Right lobe of liver (tissue), 6 donors: ENCODE results near the gene SIRT1. TPM values are rescaled to one million over a fixed set of nuclear protein-coding genes. Genes with fewer than 3 reads are reported as not detected.
"Not testable (repeated sequence)": the region's sequence is repeated elsewhere in the genome, so short reads cannot be mapped to it uniquely, and the experiment has no call there.

ENCODE experiments used
- ATAC-seq, 4 donors: fragments of 200-7000 bp; cut with Tn5 transposase; one replicate each; pipeline ENCODE4 v1.9.1; 2020; ENCODE audit warnings: mild to moderate bottlenecking in 4 of 4, moderate library complexity in 4 of 4
- DNase-seq, 3 donors: peaks; one replicate each; pipeline ENCODE4 v3.0.0-alpha.2; 2020
- H3K27ac ChIP-seq, 3 donors: fragments of 200-600 bp; one replicate each; pipeline ENCODE4 v1.8.0; 2022
- H3K27me3 ChIP-seq, 2 donors: fragments of 200-600 bp; one replicate each; pipeline ENCODE4 v1.8.0; 2022
- H3K36me3 ChIP-seq, 4 donors: fragments of 200-600 bp; sonication (generic) in 1 of 4; one replicate each; pipeline versions ENCODE4 v1.5.1 to v1.8.0; 2017 to 2022; ENCODE audit warnings: control low read depth in 1 of 4
- H3K4me1 ChIP-seq, 4 donors: fragments of 200-600 bp; sonication (generic) in 1 of 4; one replicate each; pipeline versions ENCODE4 v1.5.1 to v1.8.0; 2017 to 2022; ENCODE audit warnings: control low read depth in 1 of 4
- H3K4me3 ChIP-seq, 3 donors: fragments of 200-600 bp; one replicate each; pipeline ENCODE4 v1.8.0; 2022
- H3K9me3 ChIP-seq, 4 donors: fragments of 200-600 bp; sonication (generic) in 1 of 4; one replicate each; pipeline versions ENCODE4 v1.5.1 to v1.8.0; 2017 to 2022; ENCODE audit warnings: control low read depth in 1 of 4
- POLR2A ChIP-seq: fragments of 450-650 bp; IDR thresholded peaks from one replicate; pipeline ENCODE4 v1.6.1; 2017; ENCODE audit warnings: antibody characterized with exemption, mild to moderate bottlenecking
- WGBS: methylation state at CpG from one replicate; pipeline ENCODE4 v1.1.6; 2018; ENCODE audit warnings: low coverage, low lambda C conversion rate; ENCODE audit not compliant: insufficient coverage; ENCODE audit errors: missing lambda C conversion rate; 5-methylcytosine and 5-hydroxymethylcytosine counted together
- intact Hi-C, 2 donors: fragments of 100-400 bp; cut with DNase I; formaldehyde crosslinking; loops; one replicate each; pipeline versions ENCODE4 v1.11.2 to v1.14.1; 2022
- long read RNA-seq: library from polyadenylated mRNA; unstranded; transcript quantifications from one replicate; pipeline ENCODE4 v2.0.0, GENCODE V29; 2019
- total RNA-seq, 6 experiments: library from RNA; depleted of rRNA in 2 of 6; stranded (reverse); fragments of >200 nt in 2 of 6; fragmentation: NEBNext Ultra II Directional in 3 of 6; extraction: Animal tissue kit (Norgen Biotek cat#: 25700) in 3 of 6; gene quantifications; one replicate each; pipeline versions ENCODE4 v1.1.0 to v1.2.4, GENCODE V29; 2016 to 2023
- TF ChIP-seq, protein P1 (sequence below), 4 donors: fragments of 200-600 bp in 3 of 4; fragments of 450-650 bp in 1 of 4; IDR thresholded peaks; one replicate each; pipeline versions ENCODE4 v1.5.1 to v1.8.0; 2016 to 2022; ENCODE audit warnings: antibody characterized with exemption in 4 of 4, mild to moderate bottlenecking in 2 of 4
- donor health status: DM: no; HTN: yes; CAD: no.
- donor health status: DM: no; HTN: no; CAD: no.
- donor health status: DM: no; HTN: no; CAD: no.
- donor health status: DM: no; HTN: yes; CAD: no.
- donor health status: DM: no; HTN: yes; CAD: no.

SIRT1 gene
- total RNA-seq, result 10 to 100 TPM in 1 of 6 experiments, 1 to 10 TPM in 5; 4.4 to 11.5 (median 6.7) TPM
- long read RNA-seq, partial matches to known transcripts, result 0 of 1 reads
- long read RNA-seq, other reads (novel, unspliced or antisense), result 1 of 1 reads

- intact Hi-C loops, result no loop called here
- peak; percentile 89 to 95 (median 94) for ATAC-seq
Measured at GRCh38 chr10:67884313-67884841, at the start of gene SIRT1. SIRT1 (plus strand) TSS chr10:67884656; CDS start chr10:67884722, 66 bp downstream.

GRCh38 chr10:67835541-67836394 lies 48.7 kb upstream of the SIRT1 start:
- H3K27me3 ChIP-seq, DNase-seq, intact Hi-C loops, H3K9me3 ChIP-seq, H3K36me3 ChIP-seq, H3K27ac ChIP-seq, ATAC-seq: not testable (repeated sequence)
- H3K4me1 ChIP-seq, result peaks cover 0 to 12% (median 0%) of the 10 kb centered on the region in 4 donors
- WGBS, result 36% methylated on average over 6 of the region's 6 CpGs
- H3K4me3 ChIP-seq, result peak overlapping the region in 1 of 3 donors; percentile 51

More at GRCh38 chr10:67884313-67884841, at the start of gene SIRT1:
- Histone ChIP-seq H3K4me3 (peak within 1 kb of the TSS; percentile 76 to 84 (median 79)), H3K36me3 (peaks cover 0 to 26% (median 0%) of the 10 kb centered on the region in 4 donors), H3K9me3 (no peaks in the 10 kb centered on the region), H3K27ac (peak within 1 kb of the TSS; percentile 84 to 94 (median 89)), H3K4me1 (peaks cover 0 to 30% (median 4%) of the 10 kb centered on the region in 4 donors), H3K27me3 (no peaks in the 10 kb centered on the region)
- TF ChIP-seq, protein P1, sequence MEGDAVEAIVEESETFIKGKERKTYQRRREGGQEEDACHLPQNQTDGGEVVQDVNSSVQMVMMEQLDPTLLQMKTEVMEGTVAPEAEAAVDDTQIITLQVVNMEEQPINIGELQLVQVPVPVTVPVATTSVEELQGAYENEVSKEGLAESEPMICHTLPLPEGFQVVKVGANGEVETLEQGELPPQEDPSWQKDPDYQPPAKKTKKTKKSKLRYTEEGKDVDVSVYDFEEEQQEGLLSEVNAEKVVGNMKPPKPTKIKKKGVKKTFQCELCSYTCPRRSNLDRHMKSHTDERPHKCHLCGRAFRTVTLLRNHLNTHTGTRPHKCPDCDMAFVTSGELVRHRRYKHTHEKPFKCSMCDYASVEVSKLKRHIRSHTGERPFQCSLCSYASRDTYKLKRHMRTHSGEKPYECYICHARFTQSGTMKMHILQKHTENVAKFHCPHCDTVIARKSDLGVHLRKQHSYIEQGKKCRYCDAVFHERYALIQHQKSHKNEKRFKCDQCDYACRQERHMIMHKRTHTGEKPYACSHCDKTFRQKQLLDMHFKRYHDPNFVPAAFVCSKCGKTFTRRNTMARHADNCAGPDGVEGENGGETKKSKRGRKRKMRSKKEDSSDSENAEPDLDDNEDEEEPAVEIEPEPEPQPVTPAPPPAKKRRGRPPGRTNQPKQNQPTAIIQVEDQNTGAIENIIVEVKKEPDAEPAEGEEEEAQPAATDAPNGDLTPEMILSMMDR (IDR thresholded peaks at IDR 0.05), result peak in 1 of 4 donors; percentile 26
- TF ChIP-seq POLR2A, result peak; percentile 94
- DNase-seq, result peak; percentile 98 to 99 (median 99)
- 0% methylated on average over 20 of the region's 62 CpGs for WGBS

- Histone ChIP-seq H3K4me1 (peaks cover 0 to 12% (median 0%) of the 10 kb centered on the region in 4 donors), H3K9me3 (no peaks in the 10 kb centered on the region), H3K27me3 (no peaks in the 10 kb centered on the region), H3K4me3 (peak overlapping the region in 2 of 3 donors; percentile 48 to 51), H3K36me3 (no peaks in the 10 kb centered on the region), H3K27ac (no peak overlapping the region)
- WGBS, result 23% methylated on average over 2 of the region's 2 CpGs
- intact Hi-C loops, result no loop called here
- DNase-seq, result no peak
- TF ChIP-seq, protein P1 (IDR thresholded peaks at IDR 0.05), result no peak
- no peak for TF ChIP-seq POLR2A
- no peak for ATAC-seq
Measured at GRCh38 chr10:67836488-67836887, 48.0 kb upstream of the SIRT1 start.

DNA sequence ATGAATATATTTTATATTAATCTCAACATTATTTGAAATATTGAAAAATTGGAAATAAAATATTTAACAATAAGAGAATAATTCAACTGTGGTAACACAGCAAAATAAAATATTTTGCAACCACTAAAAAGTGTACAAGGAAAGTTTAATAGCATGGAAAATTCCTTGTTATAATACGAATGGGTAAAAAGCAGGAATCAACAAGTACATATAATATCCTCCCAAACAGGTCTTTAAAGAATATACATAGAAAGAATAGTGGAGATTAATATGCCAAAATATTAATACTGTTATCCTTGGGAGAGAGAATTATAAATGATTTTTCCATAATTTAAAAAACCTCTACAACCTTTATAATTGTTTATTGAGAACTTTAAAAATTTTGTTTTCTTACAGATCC lies 47.5 kb upstream of the SIRT1 start:
- Histone ChIP-seq H3K27me3 (no peaks in the 10 kb centered on the region), H3K4me1 (peaks cover 0 to 12% (median 0%) of the 10 kb centered on the region in 4 donors), H3K36me3 (no peaks in the 10 kb centered on the region), H3K9me3 (no peaks in the 10 kb centered on the region), H3K27ac (peak overlapping the region in 2 of 3 donors; percentile 44 to 72), H3K4me3 (peak overlapping the region; percentile 10 to 51 (median 48))
- 29% methylated on average over 1 of the region's 1 CpG for WGBS
- DNase-seq (no peak), ATAC-seq (no peak)
- TF ChIP-seq, protein P1 (IDR thresholded peaks at IDR 0.05), result no peak
- no peak for TF ChIP-seq POLR2A
- intact Hi-C loops, result no loop called here
